T-helper 22 cell (primary cell): ENCODE data around the gene GPC6.

Experiments used
- DNase-seq: peaks from one replicate; pipeline ENCODE4 v3.0.0-alpha.2; 2020; ENCODE audit warnings: low read depth

GPC6 gene

DNA sequence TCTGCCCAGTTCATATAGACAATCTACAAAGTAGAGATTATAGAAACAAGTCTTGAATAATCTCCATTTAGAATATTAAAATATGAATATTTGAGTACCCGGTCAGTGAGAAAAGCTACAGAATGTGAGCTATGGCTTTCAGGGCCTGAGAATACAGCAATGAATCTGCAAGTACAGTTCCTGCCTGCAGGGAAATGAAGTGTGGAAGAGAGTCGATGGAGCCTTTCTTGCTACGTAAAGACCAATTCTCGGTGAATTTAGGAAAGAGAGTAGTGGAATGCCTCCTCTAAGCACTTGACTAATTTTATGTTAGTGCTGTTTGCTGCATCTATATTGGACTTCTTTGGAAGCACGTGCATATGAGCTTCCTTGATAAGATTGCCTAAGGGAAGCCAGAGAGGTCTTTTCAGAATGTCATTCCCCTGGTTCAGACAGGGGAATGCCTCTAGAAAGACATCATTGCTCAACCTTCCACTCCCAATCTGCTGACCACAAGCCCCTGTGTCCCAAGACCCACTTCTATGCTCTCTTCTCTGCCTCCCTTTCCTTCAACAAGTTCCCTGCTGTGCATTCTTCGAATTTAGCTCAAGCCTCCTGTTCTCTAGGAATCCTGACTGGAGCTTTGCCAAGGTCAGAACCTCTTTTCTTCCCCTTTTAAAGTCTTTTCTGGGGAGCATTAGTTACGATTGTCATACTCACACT, 41.9 kb downstream of the GPC6 start:
- DNase-seq = no peak

DNA sequence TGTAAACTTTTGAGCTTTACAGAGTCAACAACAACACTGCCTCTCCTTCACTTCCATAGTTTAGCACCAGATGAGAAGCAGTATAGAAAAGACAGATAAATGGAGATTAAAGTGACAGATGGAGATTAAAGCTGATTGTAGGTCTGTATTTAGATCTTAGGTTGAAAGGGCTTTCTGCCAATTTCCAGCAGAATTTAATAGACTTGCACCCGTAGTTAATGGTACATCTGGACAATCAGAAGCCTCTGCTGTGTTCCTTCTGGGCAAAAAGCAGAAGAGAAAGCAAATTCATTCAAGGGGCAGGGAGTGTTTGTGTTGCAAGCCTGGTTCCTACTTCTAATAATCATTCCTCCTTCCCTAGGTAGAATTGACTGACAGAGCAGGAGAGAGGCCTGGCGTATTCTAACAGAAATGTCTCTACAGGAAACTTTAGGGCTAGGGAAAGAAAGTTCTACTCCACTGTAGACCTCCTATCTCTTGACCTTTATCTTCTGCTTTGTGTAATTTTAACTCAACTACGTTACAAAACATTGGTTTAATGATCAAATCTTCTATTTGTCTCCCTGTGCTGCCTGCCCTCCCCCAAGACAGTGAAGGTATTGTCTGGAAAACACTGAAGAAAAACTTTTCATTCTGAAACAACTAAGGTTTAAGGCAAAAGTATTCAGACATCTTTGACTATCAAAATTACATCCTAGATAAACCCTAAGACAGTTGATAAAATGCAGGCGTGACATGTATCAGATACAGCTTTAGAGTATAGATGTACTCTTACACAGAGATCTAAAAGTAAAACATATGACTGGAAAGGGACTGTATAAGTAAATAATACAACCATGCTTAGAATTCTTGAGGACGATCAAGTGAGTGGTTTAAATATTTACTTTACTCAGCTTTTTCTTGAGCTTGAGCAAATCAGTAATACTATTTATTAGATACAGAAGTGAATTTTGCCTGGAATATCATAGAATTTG, 44.4 kb downstream of the GPC6 start:
- DNase-seq = no peak

DNA sequence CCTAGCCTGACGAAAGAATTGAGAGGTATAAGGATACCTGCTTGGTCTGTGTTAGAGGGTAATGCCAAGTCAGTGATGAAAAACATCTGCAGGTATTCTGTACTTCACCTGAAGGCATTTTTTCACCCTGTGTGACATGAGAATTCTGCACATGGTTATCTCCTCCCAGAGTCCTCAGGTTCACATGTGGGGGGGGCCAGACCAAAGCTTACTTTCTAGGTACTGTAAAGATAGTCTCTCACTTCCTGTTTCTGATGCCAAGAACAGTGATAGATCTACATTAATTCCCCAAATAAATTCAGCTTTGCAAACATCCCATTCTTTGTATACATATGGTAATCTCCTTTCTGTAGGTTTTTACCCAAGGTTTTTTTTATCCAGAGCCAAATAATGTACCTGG, 53.4 kb downstream of the GPC6 start:
- DNase-seq = no peak

DNA sequence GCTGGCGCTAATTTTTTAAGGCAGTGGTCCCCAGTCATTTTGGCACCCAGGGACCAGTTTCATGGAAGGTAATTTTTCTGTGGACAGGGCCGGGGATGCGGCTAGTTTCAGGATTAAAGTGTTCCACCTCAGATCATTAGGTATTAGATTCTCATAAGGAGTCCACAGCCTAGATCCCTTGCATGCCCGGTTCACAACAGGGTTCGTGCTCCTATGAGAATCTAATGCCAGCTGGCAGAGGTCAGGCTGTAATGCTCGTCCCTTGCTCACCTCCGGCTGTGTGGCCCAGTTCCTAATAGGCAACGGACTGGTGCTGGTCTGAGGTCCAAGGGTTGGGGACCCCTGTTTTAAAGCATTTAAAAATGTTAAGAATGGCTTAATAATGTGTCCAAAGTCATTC, 54.1 kb downstream of the GPC6 start:
- DNase-seq = no peak

DNA sequence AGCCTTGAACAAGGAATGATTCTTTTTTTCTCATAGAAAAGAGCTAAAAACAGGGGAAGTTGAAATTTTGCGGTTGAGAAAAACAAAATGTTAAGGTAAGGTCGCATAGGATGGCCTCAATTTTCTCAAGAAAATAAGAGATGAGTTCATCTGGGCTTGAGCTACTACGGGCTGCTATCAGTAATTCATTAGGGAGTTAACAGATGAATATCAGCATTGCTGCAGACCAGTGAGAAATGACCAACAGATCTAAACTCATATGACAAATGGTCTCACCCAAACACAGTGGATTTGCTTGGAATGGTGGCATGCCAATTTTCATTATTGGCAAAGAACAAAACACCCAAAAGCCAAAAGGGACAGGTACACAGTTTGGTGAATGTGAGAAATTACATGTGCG, 56.6 kb downstream of the GPC6 start:
- DNase-seq = no peak

DNA sequence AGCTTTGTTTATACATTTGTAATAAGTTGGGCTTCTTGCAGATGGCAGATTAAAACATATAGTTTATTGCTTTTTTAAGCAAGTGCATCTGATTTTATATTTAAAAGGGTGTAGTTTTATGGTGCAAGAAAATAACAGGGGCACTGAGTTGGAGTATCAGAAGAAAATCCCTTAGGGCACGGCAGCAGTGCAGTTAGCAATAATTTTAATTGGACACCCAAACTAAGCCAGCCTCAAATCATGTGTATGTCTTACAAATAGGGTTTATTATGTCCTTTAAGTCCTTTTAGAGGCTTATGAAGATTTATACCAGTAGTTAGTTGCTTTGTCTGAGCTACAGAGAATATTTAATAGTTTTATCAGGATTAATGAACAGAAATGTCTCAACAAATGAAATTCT, 57.5 kb downstream of the GPC6 start:
- no peak for DNase-seq

DNA sequence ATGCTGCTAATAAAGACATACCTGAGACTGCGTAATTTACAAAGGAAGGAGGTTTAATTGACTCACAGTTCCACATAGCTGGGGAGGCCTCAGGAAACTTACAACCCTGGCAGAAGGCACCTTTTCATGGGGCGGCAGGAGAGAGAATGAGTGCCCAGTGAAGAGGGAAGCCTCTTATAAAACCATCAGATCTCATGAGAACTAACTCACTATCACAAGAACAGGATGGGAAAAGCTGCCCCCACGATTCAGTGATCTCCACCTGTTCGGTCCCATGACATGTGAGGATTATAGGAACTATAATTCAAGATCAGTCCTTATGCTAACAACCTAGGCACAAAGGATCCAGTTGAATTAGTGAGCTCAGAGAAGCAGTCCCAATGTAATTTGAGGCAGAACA, 59.4 kb downstream of the GPC6 start:
- no peak for DNase-seq

DNA sequence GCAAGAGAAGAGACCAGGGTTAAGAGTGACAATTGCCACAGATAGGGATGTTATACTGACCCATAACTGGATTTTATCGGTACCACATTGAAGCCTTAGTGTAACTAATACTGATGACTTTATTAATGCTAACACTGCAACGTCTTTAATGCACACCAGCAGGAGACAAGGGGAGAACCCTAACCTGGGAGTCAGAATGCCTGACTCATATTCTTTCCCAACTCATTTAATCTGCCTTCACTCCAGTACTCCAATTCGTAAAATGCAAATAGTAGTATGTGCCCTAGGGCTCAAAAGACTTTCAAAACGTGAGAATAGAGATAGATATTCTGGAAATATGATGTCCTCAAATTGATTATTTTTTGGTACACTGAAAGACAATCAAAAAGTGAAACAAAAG, 62.4 kb downstream of the GPC6 start:
- no peak for DNase-seq

DNA sequence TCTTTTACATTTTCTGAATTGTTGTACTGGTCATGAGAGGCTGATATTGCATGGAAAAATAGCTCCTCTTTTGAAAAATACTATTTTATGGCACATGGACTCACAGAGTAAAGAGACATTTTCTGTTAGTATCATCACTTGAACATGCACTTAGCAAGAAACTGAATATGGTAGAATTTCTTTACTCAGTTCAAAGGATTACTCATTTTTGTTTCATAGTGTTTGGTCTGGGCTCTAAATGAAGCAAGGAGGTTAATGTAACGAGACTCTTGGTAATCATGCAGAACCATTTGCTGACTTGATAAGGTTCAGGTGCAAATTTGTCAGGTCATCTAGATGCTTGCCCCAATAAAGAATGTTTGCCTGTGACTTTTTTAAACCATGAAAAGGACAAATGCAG, 63.2 kb downstream of the GPC6 start:
- DNase-seq = no peak

DNA sequence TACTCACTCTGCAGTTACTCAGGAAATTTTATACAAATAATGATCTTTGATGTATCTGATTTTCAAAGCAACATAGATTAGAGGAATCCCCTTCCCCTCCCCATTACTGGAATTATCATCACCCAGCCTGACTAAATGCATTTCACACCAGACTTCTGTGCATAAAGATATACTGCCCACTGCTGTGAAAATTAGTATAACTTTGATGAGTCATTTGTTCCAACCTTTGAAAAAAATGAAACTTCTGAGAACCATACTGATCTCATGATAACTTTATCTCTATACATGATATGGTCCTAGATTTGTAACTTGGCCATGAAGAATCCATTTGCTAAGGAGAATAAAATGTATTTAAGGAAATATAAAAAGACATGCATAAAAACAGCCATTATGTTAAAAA, 63.9 kb downstream of the GPC6 start:
- no peak for DNase-seq

DNA sequence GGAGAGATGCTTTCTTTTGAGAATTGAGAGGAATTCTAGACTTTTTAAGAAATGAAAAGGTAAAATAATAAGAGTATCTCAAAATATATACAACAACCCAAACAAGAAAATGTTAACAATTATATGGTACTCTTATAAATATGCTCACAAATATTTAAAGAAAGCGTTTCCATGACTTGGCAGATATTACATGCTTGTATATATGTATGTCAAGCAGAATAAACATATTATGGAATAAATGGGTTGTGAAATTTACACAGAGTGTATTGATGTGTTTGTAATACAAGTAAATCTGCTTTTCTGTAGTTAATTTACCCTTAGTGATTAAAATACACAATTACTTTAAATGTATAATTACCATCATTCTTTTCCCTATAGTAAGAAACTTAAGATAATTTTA, 65.8 kb downstream of the GPC6 start:
- no peak for DNase-seq

DNA sequence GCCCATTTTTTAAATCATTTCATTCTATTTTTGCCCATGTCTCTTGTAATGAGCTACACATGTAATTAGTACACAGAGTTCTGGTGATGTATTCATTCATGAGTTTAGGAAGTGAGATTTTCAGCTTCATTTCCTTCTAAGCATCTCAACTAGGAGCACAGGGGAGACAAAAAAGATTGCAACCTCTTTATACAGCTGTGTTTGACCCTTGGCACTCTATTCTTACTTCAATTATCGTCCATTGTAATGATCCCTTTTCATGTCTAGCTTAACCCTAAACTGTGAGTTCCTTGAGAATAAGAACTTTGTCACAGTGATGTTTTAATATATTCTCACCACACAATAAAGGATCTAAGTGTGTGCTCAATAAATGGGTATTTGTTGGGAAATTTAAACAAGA, 67.1 kb downstream of the GPC6 start:
- no peak for DNase-seq

DNA sequence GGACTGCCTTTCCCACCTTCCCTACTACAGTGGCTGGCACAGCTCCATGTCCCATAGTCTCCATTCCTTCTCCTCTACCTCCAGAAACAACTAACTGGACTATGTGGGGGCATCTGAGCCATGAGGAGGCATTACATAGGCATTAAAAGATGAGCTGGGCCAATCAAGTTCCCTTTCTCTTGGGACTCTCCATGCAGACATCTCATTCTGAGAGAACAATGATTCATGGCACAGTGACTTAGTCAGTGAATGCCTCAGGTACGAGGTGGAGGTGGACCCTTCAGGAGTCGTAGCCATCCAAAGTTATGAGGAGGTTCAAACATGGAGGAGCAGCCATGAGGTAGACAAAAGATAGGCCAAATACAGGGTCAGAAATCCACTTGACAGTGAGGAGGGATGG, 70.0 kb downstream of the GPC6 start:
- DNase-seq = no peak

DNA sequence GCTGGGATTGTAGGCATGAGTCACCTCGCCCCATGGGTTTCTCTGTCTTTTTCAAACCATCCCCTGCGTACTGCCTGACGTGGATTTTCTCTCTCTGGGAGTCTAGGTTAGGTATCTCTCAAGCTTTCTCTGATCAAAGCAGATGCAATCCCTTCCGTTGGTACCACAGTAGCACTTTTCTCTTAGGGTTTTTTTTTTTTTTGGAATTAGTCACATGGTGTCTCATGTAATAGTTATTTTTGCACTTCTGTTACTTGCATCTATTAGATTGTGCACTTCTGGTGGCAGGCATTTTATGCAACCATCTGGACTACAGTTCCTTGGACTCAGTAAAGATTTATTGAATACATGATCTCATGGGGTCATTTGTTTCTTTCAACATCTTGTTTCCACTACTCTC, 72.1 kb downstream of the GPC6 start:
- DNase-seq = no peak

DNA sequence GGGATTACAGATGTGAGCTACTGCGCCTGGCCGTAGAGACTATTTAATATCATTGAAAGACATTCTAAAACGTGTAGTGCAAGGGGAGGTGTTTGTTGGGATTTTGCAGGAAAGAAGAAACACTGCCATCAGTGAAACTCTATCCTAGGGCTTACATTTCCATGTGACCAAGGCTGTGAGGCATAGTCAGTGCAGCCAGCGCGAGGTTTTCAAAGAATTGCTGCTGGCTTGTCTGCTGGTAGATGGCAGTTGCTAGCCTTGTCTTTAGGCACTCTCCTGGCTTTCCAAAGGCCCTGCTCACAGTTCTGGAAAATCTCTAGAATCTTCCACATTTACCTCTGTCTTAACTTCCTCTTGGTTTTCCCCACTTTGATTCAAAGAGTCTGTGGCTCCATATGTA, 77.5 kb downstream of the GPC6 start:
- DNase-seq = no peak

DNA sequence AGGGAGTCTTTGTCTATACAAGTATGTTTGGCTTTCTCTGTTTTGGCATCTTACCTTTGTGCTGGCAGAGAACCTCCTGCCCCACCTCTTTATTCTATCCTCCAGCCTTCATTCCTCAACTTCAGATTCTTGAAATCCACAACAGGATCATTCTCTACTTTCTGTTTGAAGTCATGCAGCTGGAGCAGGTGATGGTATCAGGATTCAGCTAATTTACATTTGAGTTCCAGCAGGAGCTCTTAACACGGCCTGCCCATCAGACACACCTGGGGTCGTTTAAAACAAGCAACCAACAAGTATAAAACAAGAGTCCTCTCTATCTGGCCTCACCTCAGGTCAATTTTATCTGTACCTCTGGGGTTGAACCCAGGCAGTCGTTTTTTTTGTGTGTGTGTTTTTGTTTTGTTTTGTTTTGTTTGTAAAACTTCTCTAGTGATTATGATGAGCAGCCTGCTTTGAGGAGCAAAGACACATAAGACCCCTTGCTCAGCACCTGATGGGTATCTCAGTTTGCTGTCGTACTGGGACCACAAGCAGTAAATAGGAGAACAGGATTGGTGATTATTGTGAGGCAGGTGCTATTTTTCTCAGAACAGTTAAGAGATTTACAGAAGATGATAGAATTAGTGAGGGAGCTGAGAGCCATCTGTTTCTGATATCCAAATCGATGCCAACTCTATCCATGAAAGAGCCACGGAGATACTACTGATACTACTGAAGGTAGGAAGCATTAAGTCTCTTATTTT, 78.4 kb downstream of the GPC6 start:
- no peak for DNase-seq

DNA sequence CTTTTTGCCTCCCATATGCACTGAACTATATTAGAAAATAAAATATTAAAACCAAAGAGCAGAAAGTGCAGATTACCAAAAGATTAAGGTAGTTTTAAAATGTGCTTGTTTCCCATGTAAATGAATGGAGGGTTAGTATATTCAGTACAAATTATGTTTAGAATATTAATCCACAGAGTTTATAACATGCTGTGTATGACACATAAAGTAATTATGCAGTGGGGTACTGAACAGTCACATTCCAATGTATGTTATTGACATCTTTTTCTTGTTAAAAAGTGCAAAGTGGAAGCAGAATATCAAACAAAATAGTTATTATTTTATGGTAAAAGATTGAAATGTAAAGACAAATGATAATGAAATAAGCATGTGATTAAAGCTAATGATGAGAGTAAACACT, 79.3 kb downstream of the GPC6 start:
- DNase-seq = no peak

DNA sequence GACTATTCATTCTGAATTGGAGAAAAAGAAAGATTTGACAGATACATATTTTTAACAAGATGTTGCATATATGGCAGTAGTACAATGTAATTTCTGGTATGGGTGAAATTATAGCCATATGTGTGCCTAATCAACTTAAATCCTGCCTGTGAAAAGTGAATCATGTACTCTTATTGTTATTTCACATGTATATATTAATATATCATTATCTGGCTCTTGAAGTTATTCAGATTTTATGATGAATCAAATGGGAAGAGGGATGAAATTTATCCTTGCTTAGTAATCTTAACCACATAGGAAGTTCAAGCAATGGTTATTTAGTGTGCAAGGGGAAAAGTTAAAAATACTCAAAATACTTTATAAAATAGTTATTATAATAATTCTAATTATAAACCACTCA, 80.5 kb downstream of the GPC6 start:
- no peak for DNase-seq

DNA sequence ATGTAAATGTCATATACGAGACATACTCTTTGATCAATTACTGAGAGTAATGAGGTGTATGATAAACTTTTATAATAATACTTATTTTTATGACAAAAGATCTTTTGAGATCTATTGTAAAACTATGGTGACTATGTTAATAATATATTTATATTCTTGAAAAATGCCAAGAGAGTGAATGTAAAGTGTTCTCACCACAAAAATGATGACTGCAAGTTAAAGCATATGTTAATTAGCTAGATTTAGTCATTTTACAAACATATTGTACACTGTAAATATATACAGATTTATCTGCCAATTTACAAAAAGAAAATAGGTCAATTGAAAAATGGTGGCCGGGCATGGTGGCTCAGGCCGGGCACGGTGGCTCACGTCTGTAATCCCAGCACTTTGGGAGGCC, 81.0 kb downstream of the GPC6 start:
- DNase-seq = no peak

DNA sequence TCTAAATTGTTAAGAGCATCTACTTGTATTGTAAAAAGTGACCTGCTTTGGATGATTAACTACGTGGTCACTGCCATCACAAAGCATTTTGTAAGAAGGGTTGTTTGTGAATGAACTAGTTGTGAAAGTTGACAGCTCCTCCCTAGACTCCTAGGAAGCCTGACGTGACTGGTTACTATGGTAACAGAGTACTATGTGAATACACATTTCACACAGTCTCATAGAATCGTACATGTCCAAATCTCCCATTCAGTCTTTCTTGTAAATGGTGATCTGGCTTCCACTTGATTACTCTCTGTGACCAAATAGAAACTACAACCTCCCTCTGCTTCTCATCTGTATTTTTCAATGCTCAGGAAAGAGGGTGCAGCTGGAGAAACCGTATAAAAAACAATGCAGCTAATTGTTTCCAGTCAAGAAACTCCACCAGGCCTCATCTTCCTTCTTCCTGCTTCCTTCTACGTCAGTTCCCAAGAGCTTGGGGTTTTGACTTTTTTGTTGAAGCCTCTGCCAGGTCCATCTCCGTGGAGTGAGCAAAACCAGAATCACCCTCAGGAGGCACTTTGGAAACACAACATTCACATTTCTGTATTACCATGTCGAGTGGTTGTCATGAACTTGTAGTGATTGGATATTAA, 83.4 kb downstream of the GPC6 start:
- DNase-seq = no peak

DNA sequence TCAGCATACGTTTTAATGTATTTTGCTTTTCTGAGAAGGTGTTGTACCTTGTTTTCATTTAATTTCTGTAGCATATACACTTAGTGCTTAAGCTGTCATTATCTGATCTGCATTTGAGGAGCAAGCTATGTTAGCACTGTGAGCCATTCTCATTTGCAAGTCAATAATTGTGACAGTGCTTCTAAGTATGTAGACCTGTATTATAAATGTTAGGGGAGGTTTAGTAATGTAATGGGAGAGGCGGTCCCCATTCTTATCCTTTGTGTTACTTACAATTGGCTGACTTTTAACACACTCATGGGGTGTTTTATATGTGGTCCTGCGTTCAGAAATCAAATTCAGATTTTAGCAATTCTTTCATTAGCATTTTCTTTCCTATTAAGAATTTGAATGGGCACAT, 90.2 kb downstream of the GPC6 start:
- no peak for DNase-seq

DNA sequence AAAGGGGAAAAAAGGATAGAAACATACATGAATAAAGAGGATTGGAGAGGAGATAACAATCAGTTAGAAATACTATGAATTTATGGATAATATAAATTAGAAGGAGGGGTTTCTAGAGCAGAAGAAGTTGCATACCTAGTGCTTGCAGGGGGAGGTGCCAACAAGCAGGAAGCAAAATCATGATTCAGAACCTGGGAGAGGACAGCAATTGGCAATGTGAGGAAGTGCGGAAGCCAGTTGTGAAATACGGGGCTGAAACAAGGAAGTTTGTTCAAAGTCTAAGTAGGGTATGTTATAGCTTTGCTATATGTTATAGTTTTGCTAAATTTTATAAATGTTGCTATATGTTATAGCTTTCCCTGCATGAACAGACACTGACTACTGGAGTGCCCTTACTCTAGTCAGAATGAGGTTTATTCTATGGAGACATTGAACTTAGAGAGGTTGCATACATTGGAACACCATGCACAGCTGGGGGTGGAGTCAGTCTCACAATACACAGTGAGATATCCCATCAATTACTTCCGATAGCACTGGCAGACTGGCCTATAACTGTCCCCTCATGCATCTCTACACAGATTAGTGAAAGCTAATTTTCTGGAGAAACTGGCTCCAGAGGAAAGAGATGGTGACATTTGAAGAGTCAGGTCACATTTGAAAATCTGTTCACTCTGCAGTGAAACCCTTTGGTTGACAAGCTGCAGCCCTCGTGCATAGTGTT, 92.1 kb downstream of the GPC6 start:
- no peak for DNase-seq
